Skeletal muscle satellite cell (primary cell): ENCODE measurements around the gene TRIM50.
"Not testable (repeated sequence)": the region's sequence is repeated elsewhere in the genome, so short reads cannot be mapped to it uniquely, and the experiment has no call there.

ENCODE experiments used
- H3K27me3 ChIP-seq: 2 replicates; pipeline ENCODE4 v1.7.0; 2013; ENCODE audit warnings: low read length; ENCODE audit not compliant: control insufficient read depth, insufficient read depth
- H3K36me3 ChIP-seq: 2 replicates; pipeline ENCODE4 v1.7.0; 2013; ENCODE audit warnings: mild to moderate bottlenecking, control low read depth, low read length; ENCODE audit not compliant: insufficient read depth
- H3K4me1 ChIP-seq: 2 replicates; pipeline ENCODE4 v1.7.0; 2013; ENCODE audit warnings: low read length; ENCODE audit not compliant: control insufficient read depth, insufficient read depth
- H3K4me2 ChIP-seq: 2 replicates; pipeline ENCODE4 v1.7.0; 2013; ENCODE audit warnings: mild to moderate bottlenecking, low read length
- H3K4me3 ChIP-seq: 2 replicates; pipeline ENCODE4 v1.7.0; 2013; ENCODE audit warnings: low read length
- H3K9ac ChIP-seq: 2 replicates; pipeline ENCODE4 v1.7.0; 2013; ENCODE audit warnings: mild to moderate bottlenecking, low read depth, low read length, moderate library complexity
- H3K9me3 ChIP-seq: replicated peaks from 2 replicates; pipeline ENCODE4 v1.7.0; 2013; ENCODE audit warnings: mild to moderate bottlenecking, control low read depth, low read length

Gene TRIM50

GRCh38 chr7:73345951-73346350 is 18.1 kb upstream of the TRIM50 start:
- H3K4me1 ChIP-seq = peaks cover 6% of the 10 kb centered on the region
- no peak overlapping the region for H3K4me2 ChIP-seq
- no peaks in the 10 kb centered on the region for H3K9me3 ChIP-seq
- H3K36me3 ChIP-seq = no peaks in the 10 kb centered on the region
- no peak overlapping the region for H3K4me3 ChIP-seq
- H3K9ac ChIP-seq = no peak overlapping the region
- peaks cover 26% of the 10 kb centered on the region for H3K27me3 ChIP-seq

DNA sequence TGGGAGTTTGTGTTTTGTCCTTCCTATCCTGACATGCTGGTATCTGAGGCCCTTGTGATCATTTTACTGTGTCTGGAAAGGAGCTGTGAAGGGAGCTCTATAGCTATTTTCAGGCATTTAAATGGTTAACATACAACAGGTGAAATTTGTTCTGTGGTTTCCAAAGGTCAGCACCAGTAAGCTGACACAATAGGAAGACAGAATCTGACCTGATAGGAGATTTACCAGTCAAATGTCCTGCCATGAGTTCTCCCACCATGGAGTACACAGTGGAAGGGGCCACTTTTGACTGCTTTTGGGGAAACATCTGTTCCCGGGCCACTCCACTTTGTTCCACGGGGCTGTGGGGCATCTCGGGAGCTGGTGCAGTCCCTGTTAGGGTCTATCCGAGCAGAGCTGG is 17.7 kb upstream of the TRIM50 start:
- no peak overlapping the region for H3K4me2 ChIP-seq
- peaks cover 6% of the 10 kb centered on the region for H3K4me1 ChIP-seq
- no peak overlapping the region for H3K9ac ChIP-seq
- peaks cover 27% of the 10 kb centered on the region for H3K27me3 ChIP-seq
- no peak overlapping the region for H3K4me3 ChIP-seq
- no peaks in the 10 kb centered on the region for H3K36me3 ChIP-seq
- H3K9me3 ChIP-seq = no peaks in the 10 kb centered on the region

- Histone ChIP-seq H3K4me2 (no peak overlapping the region), H3K9me3 (no peaks in the 10 kb centered on the region), H3K27me3 (peaks cover 35% of the 10 kb centered on the region), H3K4me1 (peaks cover 6% of the 10 kb centered on the region), H3K4me3 (no peak overlapping the region), H3K9ac (no peak overlapping the region), H3K36me3 (no peaks in the 10 kb centered on the region)
Observed at GRCh38 chr7:73343671-73344380, 15.9 kb upstream of the TRIM50 start.

DNA sequence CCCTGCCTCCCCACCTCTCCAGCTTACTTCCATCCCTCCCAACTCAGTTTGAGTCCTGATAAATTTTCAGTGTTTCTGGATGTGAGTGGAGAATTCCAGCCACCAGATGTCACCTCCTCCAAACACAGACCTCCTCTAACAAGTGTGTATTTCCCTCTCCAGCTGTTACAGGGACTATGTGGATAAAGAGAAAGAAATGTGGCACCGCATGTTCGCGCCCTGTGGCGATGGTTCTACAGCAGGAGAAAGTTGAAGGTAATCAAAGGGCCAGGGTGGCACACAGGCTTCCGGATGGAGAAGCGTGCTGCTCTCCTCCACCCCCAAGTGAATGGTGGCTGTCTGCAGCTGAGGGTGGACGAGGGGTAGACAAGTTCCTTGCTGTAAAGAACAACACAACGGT is 14.8 kb upstream of the TRIM50 start:
- Histone ChIP-seq H3K4me1 (peaks cover 6% of the 10 kb centered on the region), H3K9ac (no peak overlapping the region), H3K4me2 (peak overlapping the region; percentile 58), H3K9me3 (no peaks in the 10 kb centered on the region), H3K27me3 (peaks cover 35% of the 10 kb centered on the region), H3K4me3 (no peak overlapping the region), H3K36me3 (no peaks in the 10 kb centered on the region)

- Histone ChIP-seq H3K9me3 (no peaks in the 10 kb centered on the region), H3K4me3 (no peak overlapping the region), H3K36me3 (no peaks in the 10 kb centered on the region), H3K4me1 (peaks cover 6% of the 10 kb centered on the region), H3K27me3 (peaks cover 36% of the 10 kb centered on the region), H3K9ac (no peak overlapping the region), H3K4me2 (no peak overlapping the region)
Observed at GRCh38 chr7:73341877-73342276, 14.0 kb upstream of the TRIM50 start.

DNA sequence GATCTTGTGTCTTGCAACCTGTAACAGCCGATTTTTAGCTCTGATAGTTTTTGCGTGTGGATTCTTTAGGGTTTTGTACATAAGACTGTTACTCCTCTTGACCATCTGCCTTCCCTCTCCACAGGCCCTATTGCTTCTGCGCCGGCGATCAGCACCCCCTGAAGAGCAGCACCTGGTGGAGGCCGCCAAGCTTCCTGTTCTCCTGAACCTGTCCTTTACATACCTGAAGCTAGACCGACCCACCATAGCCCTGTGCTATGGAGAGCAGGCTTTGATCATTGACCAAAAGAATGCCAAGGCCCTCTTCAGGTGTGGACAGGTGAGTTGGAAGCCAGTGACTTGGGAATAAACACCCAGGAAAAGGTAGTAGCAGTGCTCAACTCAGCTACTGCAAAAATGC is 12.6 kb upstream of the TRIM50 start:
- Histone ChIP-seq H3K9ac (no peak overlapping the region), H3K36me3 (no peaks in the 10 kb centered on the region)

GRCh38 chr7:73338321-73338720 is 10.4 kb upstream of the TRIM50 start:
- H3K9ac ChIP-seq = no peak overlapping the region
- peaks cover 51% of the 10 kb centered on the region for H3K27me3 ChIP-seq
- H3K4me2 ChIP-seq = no peak overlapping the region
- no peaks in the 10 kb centered on the region for H3K36me3 ChIP-seq
- H3K4me1 ChIP-seq = peaks cover 6% of the 10 kb centered on the region
- H3K9me3 ChIP-seq = no peaks in the 10 kb centered on the region
- no peak overlapping the region for H3K4me3 ChIP-seq

More for the DNA sequence above, 12.6 kb upstream of the TRIM50 start:
- H3K4me3 ChIP-seq = no peak overlapping the region
- H3K9me3 ChIP-seq = no peaks in the 10 kb centered on the region
- H3K4me1 ChIP-seq = peaks cover 6% of the 10 kb centered on the region
- H3K27me3 ChIP-seq = peaks cover 36% of the 10 kb centered on the region
- H3K4me2 ChIP-seq = no peak overlapping the region

- no peak overlapping the region for H3K9ac ChIP-seq
- H3K27me3 ChIP-seq = peaks cover 66% of the 10 kb centered on the region
- no peaks in the 10 kb centered on the region for H3K36me3 ChIP-seq
- H3K4me1 ChIP-seq = no peaks in the 10 kb centered on the region
- no peaks in the 10 kb centered on the region for H3K9me3 ChIP-seq
- no peak overlapping the region for H3K4me2 ChIP-seq
- no peak overlapping the region for H3K4me3 ChIP-seq
Observed at GRCh38 chr7:73332447-73332846, 4.6 kb upstream of the TRIM50 start.

DNA sequence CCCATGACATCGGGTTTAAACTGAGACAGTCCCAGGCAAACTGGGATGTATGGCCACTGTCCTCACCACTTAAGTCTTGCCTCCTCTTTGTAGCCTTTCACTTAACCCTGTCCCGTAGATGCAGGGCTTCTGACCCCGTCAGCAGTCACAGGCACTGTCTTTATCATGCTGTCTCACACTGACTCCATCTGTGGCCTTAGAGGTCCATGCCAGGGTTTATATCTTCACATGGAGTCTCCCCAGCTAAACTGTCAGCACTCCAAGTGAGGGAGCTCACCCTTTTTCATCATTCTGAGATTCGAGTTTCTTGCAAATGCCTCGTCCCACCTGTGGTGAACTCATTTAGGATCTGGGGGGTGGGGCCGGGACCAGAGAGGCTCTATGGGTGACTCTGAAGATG is 2.9 kb upstream of the TRIM50 start:
- H3K27me3 ChIP-seq = peaks cover 53% of the 10 kb centered on the region
- H3K4me1 ChIP-seq = no peaks in the 10 kb centered on the region
- H3K9me3 ChIP-seq = no peaks in the 10 kb centered on the region
- no peaks in the 10 kb centered on the region for H3K36me3 ChIP-seq
- H3K4me3 ChIP-seq = no peak overlapping the region
- H3K4me2 ChIP-seq = no peak overlapping the region
- no peak overlapping the region for H3K9ac ChIP-seq

DNA sequence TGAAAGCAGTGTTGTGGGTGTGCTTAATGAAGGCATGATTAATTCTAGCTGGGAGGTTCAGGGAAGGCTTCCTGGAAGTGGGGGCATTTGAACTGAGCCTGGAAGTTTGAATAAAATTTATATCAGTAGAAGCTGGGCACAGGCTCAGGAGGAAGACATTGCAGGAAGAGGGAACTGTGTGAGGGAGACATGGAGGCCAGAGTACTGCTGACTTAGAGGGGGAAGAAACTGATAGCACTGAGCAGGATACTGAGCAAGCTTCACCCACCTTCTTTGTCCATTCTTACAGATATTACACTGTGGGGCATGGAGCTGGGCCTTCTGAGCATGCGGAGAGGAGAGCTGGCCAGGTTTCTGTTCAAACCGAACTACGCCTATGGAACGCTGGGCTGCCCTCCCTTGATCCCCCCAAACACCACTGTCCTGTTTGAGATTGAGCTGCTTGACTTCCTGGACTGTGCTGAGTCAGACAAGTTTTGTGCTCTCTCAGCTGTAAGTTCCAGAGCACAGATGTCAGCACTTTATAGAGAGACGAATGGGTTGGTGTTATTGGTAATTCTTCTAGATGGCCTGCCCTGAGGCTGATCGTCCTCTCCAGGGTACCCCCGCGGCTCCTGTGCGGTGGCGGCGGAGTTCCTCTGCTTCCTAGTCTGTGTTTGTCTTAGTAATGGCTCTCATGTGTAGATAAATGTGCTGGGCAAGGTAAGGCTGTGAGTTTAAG is 2.1 kb upstream of the TRIM50 start:
- no peaks in the 10 kb centered on the region for H3K36me3 ChIP-seq
- H3K4me2 ChIP-seq = no peak overlapping the region
- H3K4me1 ChIP-seq = no peaks in the 10 kb centered on the region
- H3K9ac ChIP-seq = no peak overlapping the region
- H3K27me3 ChIP-seq = peaks cover 46% of the 10 kb centered on the region
- no peak overlapping the region for H3K4me3 ChIP-seq
- no peaks in the 10 kb centered on the region for H3K9me3 ChIP-seq

DNA sequence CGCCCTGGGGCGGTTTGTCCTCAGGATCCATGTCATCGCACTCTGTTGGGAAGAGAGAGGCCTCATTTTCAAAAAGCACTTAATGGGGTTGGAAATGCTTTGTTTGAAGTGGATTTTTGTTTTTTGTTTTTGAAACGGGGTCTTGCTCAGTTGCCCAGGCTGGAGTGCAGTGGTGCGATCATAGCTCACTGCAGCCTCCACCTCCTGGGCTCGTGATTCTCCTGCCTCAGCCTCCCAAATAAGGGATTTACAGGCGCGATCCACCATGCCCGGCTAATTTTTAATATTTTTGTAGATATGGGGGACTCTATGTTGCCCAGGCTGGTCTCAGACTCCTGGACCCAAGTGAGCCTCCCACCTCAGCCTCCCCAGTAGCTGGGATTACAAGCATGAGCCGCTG is 814 bp upstream of the TRIM50 start:
- H3K4me1 ChIP-seq = no peaks in the 10 kb centered on the region
- peaks cover 39% of the 10 kb centered on the region for H3K27me3 ChIP-seq
- no peaks in the 10 kb centered on the region for H3K9me3 ChIP-seq
- H3K36me3 ChIP-seq = no peaks in the 10 kb centered on the region
- no peak overlapping the region for H3K9ac ChIP-seq
- no peak overlapping the region for H3K4me3 ChIP-seq
- no peak overlapping the region for H3K4me2 ChIP-seq

DNA sequence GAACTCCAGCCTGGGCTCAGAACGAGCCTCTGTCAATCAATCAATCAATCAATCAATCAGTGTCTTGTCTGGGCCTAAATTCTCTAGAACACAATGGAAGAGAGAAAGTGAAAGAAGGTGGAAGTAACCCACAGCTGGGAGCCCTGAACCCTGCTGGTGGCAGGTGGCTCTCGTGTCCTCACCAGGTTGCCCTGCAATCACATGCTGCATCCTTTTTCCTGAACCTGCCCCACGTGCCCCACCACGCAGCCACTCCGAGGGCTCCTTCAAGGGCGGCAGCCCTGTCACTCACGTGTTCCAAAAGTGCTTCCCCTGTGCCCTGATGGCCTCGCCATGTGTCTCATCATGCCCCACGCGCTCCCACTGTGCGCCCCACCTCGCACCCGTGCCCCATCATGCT is 433 bp downstream of the TRIM50 start:
- H3K4me1 ChIP-seq, H3K36me3 ChIP-seq, H3K9me3 ChIP-seq, H3K9ac ChIP-seq, H3K4me2 ChIP-seq, H3K4me3 ChIP-seq: not testable (repeated sequence)
- H3K27me3 ChIP-seq = peaks cover 30% of the 10 kb centered on the region
